NB4 (cell line): ENCODE data around the gene AFAP1.

Experiments
- DNase-seq: peaks from one replicate; pipeline ENCODE4 v3.0.0; 2010; ENCODE audit warnings: low read depth
- H3K4me3 ChIP-seq: one replicate; pipeline ENCODE4 v1.5.1; 2011; ENCODE audit warnings: mild to moderate bottlenecking, low read depth, low read length, moderate library complexity
- MYC ChIP-seq: IDR thresholded peaks from 2 replicates; pipeline ENCODE4 v1.6.1; 2011; ENCODE audit warnings: low read depth, low read length
- POLR2A ChIP-seq: IDR thresholded peaks from 2 replicates; pipeline ENCODE4 v1.6.1; 2011; ENCODE audit warnings: mild to moderate bottlenecking; ENCODE audit not compliant: insufficient read length; ENCODE audit errors: extremely low read depth
- TF ChIP-seq, protein P1 (sequence below): IDR thresholded peaks from 2 replicates; pipeline ENCODE4 v1.6.1; 2011; ENCODE audit warnings: low read depth, low read length
- TF ChIP-seq, protein P2 (sequence below): IDR thresholded peaks from one replicate; pipeline ENCODE4 v1.5.1; 2012; ENCODE audit warnings: low read depth, low read length

The AFAP1 gene

DNA sequence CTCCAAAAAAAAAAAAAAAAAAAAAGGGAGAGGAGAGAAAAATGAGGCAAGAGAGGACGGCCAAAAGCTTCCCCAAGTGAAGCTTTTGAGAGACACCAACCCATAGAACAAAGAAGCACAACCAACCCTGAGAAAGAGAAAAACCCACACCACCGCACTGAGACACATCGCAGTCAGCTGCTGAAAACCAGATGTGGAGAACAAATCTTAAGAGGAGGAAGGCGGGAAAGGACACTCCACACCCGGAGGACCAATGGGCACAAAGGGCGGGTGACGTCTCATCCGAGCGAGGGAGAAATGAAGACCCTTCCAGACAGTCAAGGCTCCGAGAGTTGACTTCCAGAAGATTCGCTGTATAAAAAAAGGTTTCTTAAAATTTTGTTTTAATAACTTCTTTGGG is 112.1 kb downstream of the AFAP1 start:
- no peak overlapping the region for H3K4me3 ChIP-seq
- TF ChIP-seq, protein P1, sequence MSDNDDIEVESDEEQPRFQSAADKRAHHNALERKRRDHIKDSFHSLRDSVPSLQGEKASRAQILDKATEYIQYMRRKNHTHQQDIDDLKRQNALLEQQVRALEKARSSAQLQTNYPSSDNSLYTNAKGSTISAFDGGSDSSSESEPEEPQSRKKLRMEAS = no peak
- TF ChIP-seq MYC (no peak), POLR2A (no peak)
- TF ChIP-seq, protein P2, sequence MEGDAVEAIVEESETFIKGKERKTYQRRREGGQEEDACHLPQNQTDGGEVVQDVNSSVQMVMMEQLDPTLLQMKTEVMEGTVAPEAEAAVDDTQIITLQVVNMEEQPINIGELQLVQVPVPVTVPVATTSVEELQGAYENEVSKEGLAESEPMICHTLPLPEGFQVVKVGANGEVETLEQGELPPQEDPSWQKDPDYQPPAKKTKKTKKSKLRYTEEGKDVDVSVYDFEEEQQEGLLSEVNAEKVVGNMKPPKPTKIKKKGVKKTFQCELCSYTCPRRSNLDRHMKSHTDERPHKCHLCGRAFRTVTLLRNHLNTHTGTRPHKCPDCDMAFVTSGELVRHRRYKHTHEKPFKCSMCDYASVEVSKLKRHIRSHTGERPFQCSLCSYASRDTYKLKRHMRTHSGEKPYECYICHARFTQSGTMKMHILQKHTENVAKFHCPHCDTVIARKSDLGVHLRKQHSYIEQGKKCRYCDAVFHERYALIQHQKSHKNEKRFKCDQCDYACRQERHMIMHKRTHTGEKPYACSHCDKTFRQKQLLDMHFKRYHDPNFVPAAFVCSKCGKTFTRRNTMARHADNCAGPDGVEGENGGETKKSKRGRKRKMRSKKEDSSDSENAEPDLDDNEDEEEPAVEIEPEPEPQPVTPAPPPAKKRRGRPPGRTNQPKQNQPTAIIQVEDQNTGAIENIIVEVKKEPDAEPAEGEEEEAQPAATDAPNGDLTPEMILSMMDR = no peak
- no peak for DNase-seq

DNA sequence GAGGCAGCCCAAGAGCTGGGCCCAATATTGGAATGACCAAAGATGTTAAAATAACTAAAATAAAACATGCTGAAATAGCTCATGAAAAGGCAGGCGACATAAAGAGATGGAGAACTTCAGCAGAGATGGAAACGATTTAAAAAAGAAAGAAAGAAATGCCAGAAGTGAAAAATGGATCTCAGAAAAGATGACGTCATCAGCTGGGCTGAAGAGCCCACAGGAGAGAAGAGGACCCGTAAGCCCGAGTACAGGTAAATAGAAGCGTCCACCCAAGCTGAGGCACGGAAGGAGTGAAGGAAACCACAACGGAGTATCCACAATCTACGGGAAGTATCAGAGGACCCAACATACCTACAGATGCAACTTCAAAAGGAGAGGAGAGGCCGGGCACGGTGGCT is 112.8 kb downstream of the AFAP1 start:
- DNase-seq = no peak
- H3K4me3 ChIP-seq = no peak overlapping the region
- TF ChIP-seq, protein P1 = no peak
- no peak for TF ChIP-seq POLR2A
- TF ChIP-seq MYC = no peak
- TF ChIP-seq, protein P2 = no peak

DNA sequence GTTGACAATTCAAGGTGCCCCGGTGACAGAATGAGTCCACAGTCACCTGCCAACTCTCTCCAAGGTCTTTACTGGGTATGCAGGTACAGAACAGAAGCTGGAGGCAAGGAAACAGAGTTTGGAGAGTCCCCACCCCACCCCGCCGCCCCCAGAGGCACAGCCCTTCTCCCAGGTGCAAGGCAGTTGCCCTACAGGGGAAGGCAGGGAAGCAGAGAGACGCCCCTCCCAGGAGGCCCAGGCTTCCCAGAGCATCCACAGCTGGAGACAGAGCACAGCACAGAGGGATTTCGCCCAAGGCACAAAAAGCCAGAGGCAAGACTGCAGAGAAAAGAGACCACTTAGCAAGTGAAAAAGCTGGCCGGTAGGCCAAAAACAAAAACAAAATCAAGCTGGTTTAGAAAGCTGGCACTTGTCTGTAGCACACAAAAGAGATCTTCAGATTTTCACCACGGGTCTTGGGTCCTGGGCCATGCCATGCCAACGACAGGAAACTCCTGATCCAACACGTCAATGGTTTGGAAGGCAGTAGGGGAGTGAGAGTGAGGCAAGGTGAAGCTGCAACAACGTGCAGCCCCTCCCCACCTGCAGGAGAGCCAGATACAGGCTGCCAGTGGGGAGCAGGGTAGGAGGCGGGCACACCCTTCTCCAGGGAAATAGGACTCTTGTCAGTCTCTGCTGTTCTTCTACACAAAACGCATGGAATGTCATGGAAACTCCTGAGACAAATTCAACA is 113.3 kb downstream of the AFAP1 start:
- H3K4me3 ChIP-seq = no peak overlapping the region
- TF ChIP-seq, protein P1 = no peak
- TF ChIP-seq POLR2A (no peak), MYC (no peak)
- TF ChIP-seq, protein P2 = no peak
- no peak for DNase-seq

DNA sequence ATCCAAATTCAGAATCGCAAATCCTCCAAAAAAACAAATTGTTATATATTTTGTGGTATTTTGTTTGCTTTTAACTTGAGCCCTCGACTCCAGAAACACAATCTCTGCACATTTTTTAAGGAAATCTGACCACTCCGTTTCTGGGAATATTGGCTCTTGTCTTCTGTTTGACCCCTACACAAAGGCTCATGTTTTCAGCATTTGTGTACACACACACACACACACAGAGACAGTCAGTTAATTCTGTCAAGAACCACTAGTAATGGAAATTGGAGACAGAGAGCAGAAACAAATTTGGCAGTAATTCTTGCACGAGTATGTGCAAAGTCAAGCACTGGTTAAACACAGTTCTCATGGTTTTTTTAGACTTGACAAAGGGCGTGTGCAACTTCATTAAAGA is 115.4 kb downstream of the AFAP1 start:
- no peak overlapping the region for H3K4me3 ChIP-seq
- TF ChIP-seq MYC (no peak), POLR2A (no peak)
- TF ChIP-seq, protein P1 = no peak
- TF ChIP-seq, protein P2 = no peak
- no peak for DNase-seq

DNA sequence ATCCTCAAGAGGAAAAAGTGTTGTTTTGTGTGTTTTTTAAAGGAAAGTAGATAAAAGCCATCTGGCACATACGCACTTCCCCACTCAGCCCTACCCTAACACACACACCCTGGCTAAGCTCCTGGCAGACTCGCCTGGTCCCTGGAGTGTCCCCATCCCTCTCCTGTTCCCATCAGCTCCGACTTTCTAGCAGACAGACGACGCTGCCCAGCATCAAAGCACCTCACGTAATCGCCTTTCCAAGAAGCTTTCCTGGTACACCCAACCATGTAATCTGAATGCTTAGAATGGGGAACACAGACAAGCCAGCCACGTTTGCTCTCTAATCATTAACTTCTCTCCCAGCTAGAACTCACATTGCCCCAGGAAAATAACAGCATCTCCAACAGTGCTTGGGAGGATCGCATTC is 116.2 kb downstream of the AFAP1 start:
- DNase-seq = no peak
- H3K4me3 ChIP-seq = no peak overlapping the region
- TF ChIP-seq MYC (no peak), POLR2A (no peak)
- TF ChIP-seq, protein P1 = no peak
- TF ChIP-seq, protein P2 = no peak
